Endothelial cell of umbilical vein (primary cell): ENCODE results near the gene CHRM2. TPM values are rescaled to one million over a fixed set of nuclear protein-coding genes. Genes with fewer than 3 reads are reported as not detected.

Source experiments
- BruUV-seq: library from RNA; stranded (reverse); fragments of 400-500 nt; replicated peaks from 2 replicates; lab custom pipeline; 2021; lab: Mats Ljungman, UMichigan
- CTCF ChIA-PET: fragments of 300-600, 350-600 bp; sonication (Branson Sonifier 250); formaldehyde crosslinking; loops from one replicate; lab custom pipeline; 2021; ENCODE audit warnings: antibody characterized with exemption, inconsistent platforms; lab: Charles Lee
- POLR2A ChIA-PET: fragments of 300-600, 350-600 bp; sonication (Branson Sonifier 250); formaldehyde crosslinking; loops from one replicate; lab custom pipeline; 2021; ENCODE audit warnings: antibody characterized with exemption, inconsistent platforms; lab: Charles Lee
- DNase-seq: peaks from one replicate; pipeline ENCODE4 v3.0.0-alpha.2; 2011; ENCODE audit warnings: low read depth, low spot score
- FAIRE-seq: peaks from 2 replicates; lab custom pipeline; 2011; peaks lifted over from hg19 to GRCh38; lab: Jason Lieb, UNC
- H2AFZ ChIP-seq: 2 replicates; pipeline ENCODE4 v1.6.0; 2012; ENCODE audit warnings: low read depth, low read length, control low read depth, inconsistent platforms
- H3K27ac ChIP-seq: 2 replicates; pipeline ENCODE4 v1.5.1; 2011; ENCODE audit warnings: low read depth, mild to moderate bottlenecking, control low read depth, low read length, moderate library complexity; ENCODE audit not compliant: insufficient read depth
- H3K27me3 ChIP-seq, 2 experiments: 2 replicates each; pipeline versions ENCODE4 v1.6.0 to v1.6.1; 2011; ENCODE audit warnings: low read length in 2 of 2, mixed read lengths in 1 of 2; ENCODE audit not compliant: control insufficient read depth in 2 of 2, insufficient read depth in 2 of 2
- H3K36me3 ChIP-seq, 2 experiments: 2 replicates in 1 of 2; 3 replicates in 1 of 2; pipeline ENCODE4 v1.5.1; 2011; ENCODE audit warnings: low read length in 2 of 2, mild to moderate bottlenecking in 1 of 2, moderate library complexity in 1 of 2; ENCODE audit not compliant: control insufficient read depth in 2 of 2, insufficient read depth in 2 of 2; ENCODE audit errors: extremely low read depth in 1 of 2
- H3K4me1 ChIP-seq: 3 replicates; pipeline ENCODE4 v1.5.1; 2011; ENCODE audit warnings: mild to moderate bottlenecking, low read length; ENCODE audit not compliant: control insufficient read depth, insufficient read depth; ENCODE audit errors: extremely low read depth
- H3K4me2 ChIP-seq: 2 replicates; pipeline ENCODE4 v1.6.1; 2011; ENCODE audit warnings: low read length, control low read depth, mixed read lengths; ENCODE audit not compliant: insufficient read depth
- H3K4me3 ChIP-seq, 3 experiments: fragments of 200-600 bp in 1 of 3; sonication (generic), shearing (Covaris generic) in 1 of 3; replicated peaks in 1 of 3; 2 replicates each; pipeline ENCODE4 v1.5.1; 2011 to 2016; ENCODE audit warnings: control low read depth in 3 of 3, low read length in 3 of 3, mild to moderate bottlenecking in 2 of 3, inconsistent platforms in 1 of 3, low read depth in 1 of 3, moderate library complexity in 1 of 3; ENCODE audit not compliant: insufficient read depth in 1 of 3
- H3K79me2 ChIP-seq: 2 replicates; pipeline ENCODE4 v1.6.0; 2012; ENCODE audit warnings: low read length, inconsistent platforms; ENCODE audit not compliant: control insufficient read depth, insufficient read depth
- H3K9ac ChIP-seq: replicated peaks from 2 replicates; pipeline ENCODE3; 2011; ENCODE audit warnings: low read length, control low read depth; ENCODE audit not compliant: insufficient read depth; ENCODE audit errors: extremely low read depth
- H3K9me1 ChIP-seq: replicated peaks from 3 replicates; pipeline ENCODE4 v1.6.0; 2011; ENCODE audit warnings: mild to moderate bottlenecking, low read length; ENCODE audit not compliant: control insufficient read depth, insufficient read depth; ENCODE audit errors: extremely low read depth
- H3K9me3 ChIP-seq: replicated peaks from 2 replicates; pipeline ENCODE4 v1.5.1; 2012; ENCODE audit warnings: low read length, inconsistent platforms; ENCODE audit not compliant: control insufficient read depth, insufficient read depth
- H4K20me1 ChIP-seq: replicated peaks from 2 replicates; pipeline ENCODE3; 2011; ENCODE audit warnings: mild to moderate bottlenecking, low read length; ENCODE audit not compliant: control insufficient read depth, insufficient read depth; ENCODE audit errors: extremely low read depth
- EZH2 ChIP-seq: IDR thresholded peaks from 2 replicates; pipeline ENCODE4 v1.6.1; 2012; ENCODE audit warnings: borderline replicate concordance, low read depth, mild to moderate bottlenecking, moderate library complexity, low read length, inconsistent platforms; ENCODE audit not compliant: severe bottlenecking
- FOS ChIP-seq: IDR thresholded peaks from 2 replicates; pipeline ENCODE4 v1.6.1; 2011; ENCODE audit warnings: mild to moderate bottlenecking, low read length, moderate library complexity, borderline replicate concordance; ENCODE audit not compliant: insufficient read depth
- GATA2 ChIP-seq: IDR thresholded peaks from 2 replicates; pipeline ENCODE4 v1.7.0; 2011; ENCODE audit warnings: low read depth, mild to moderate bottlenecking, moderate library complexity, mixed read lengths, low read length; ENCODE audit not compliant: insufficient read length, insufficient read depth
- JUN ChIP-seq: IDR thresholded peaks from 2 replicates; pipeline ENCODE4 v1.6.1; 2011; ENCODE audit warnings: borderline replicate concordance, low read depth; ENCODE audit not compliant: insufficient read length, insufficient read depth
- MAX ChIP-seq: IDR thresholded peaks from 2 replicates; pipeline ENCODE4 v1.6.1; 2011; ENCODE audit not compliant: insufficient read depth, insufficient read length
- MYC ChIP-seq: IDR thresholded peaks from one replicate; pipeline ENCODE4 v1.6.1; 2011; ENCODE audit warnings: mild to moderate bottlenecking, low read depth, low read length
- POLR2A ChIP-seq: IDR thresholded peaks from 2 replicates; pipeline ENCODE4 v1.6.1; 2012; ENCODE audit warnings: low read depth, mild to moderate bottlenecking, control low read depth, low read length
- POLR2AphosphoS5 ChIP-seq: IDR thresholded peaks from 2 replicates; pipeline ENCODE4 v1.6.1; 2012; ENCODE audit warnings: low read depth, mild to moderate bottlenecking, control low read depth, low read length, moderate library complexity; ENCODE audit not compliant: insufficient read depth
- dilution Hi-C: fragments of 300-500 bp; cut with MboI; formaldehyde crosslinking; loops from one replicate; pipeline ENCODE4 v1.15.0; 2019; ENCODE audit warnings: low sequenced_read_pairs; ENCODE audit not compliant: extremely low pct_ligation_motif_present
- intact Hi-C: fragments of 100-400 bp; cut with micrococcal nuclease; formaldehyde crosslinking; loops from one replicate; pipeline ENCODE4 v1.10.0; 2022
- polyA plus RNA-seq, 4 experiments: library from polyadenylated mRNA; depleted of rRNA in 3 of 4; stranded (reverse) in 3 of 4; unstranded in 1 of 4; fragments of >200 nt; gene quantifications; 2 replicates each; pipeline versions ENCODE4 v1.2.1 to v1.2.3, GENCODE V29; 2011 to 2012; ENCODE audit warnings: missing spikeins in 1 of 4
- total RNA-seq: library from RNA; stranded (reverse); gene quantifications from 2 replicates; pipeline ENCODE4 v1.2.3, GENCODE V29; 2021
- TF ChIP-seq, protein P1 (sequence below), 2 donors: IDR thresholded peaks; 1 replicate in 1 of 2; 2 replicates in 1 of 2; pipeline ENCODE4 v1.5.1; 2011; ENCODE audit warnings: low read length in 2 of 2, mild to moderate bottlenecking in 2 of 2, moderate library complexity in 2 of 2, control low read depth in 1 of 2, inconsistent platforms in 1 of 2, low read depth in 1 of 2; ENCODE audit not compliant: insufficient read depth in 1 of 2; ENCODE audit errors: extremely low read depth in 1 of 2

The CHRM2 gene
- total and polyA plus RNA-seq, 2 donors (not counting 3 experiments of a cell fraction or from before 2014, with no cell fraction given) = not detected

DNA sequence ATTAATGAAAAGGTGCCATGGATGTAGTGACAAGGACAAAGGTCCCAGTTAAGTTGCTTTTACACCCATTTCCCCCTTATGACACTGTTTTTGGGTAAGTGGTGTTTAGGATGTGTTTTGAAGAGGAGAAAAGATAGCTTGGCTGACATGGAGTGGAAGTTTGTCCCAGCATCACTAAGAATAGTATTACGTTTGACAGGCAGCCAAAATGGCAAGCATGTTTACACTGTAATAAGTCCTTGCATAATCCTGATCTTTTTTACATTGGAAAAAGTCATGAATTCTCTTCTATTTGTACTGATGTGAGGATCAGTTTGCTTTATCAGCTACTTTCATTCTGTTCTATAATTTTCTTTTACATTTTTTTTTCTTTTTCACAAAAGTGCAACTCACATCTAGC, 137.8 kb downstream of the CHRM2 start:
- intact Hi-C loops (no loop called here), dilution Hi-C loops (no loop called here)
- BruUV-seq = no TSS peak
- no peak overlapping the region for H3K27ac ChIP-seq
- H3K9me3 ChIP-seq = no peaks in the 10 kb centered on the region
- no peak overlapping the region for H2AFZ ChIP-seq
- H3K4me3 ChIP-seq = no peak overlapping the region
- no peak overlapping the region for H3K9ac ChIP-seq
- H3K36me3 ChIP-seq = no peaks in the 10 kb centered on the region
- TF ChIP-seq JUN = no peak
- TF ChIP-seq GATA2 = no peak
- no peak for TF ChIP-seq EZH2
- no peak for TF ChIP-seq FOS
- no peak for TF ChIP-seq POLR2AphosphoS5
- no peaks in the 10 kb centered on the region for H3K4me1 ChIP-seq
- H4K20me1 ChIP-seq = no peaks in the 10 kb centered on the region
- no peak for FAIRE-seq
- no peak for DNase-seq
- POLR2A ChIA-PET = no interaction called here
- no peaks in the 10 kb centered on the region for H3K9me1 ChIP-seq
- H3K79me2 ChIP-seq = no peaks in the 10 kb centered on the region
- no peaks in the 10 kb centered on the region for H3K27me3 ChIP-seq
- CTCF ChIA-PET = no interaction called here
- H3K4me2 ChIP-seq = no peak overlapping the region

GRCh38 chr7:137007001-137007694, 138.7 kb downstream of the CHRM2 start:
- dilution Hi-C loops (no loop called here), intact Hi-C loops (no loop called here)
- no peaks in the 10 kb centered on the region for H3K36me3 ChIP-seq
- no peaks in the 10 kb centered on the region for H3K9me3 ChIP-seq
- no TSS peak for BruUV-seq
- no peak overlapping the region for H3K4me3 ChIP-seq
- H3K9me1 ChIP-seq = no peaks in the 10 kb centered on the region
- TF ChIP-seq EZH2 (no peak), MYC (no peak), POLR2A (no peak), POLR2AphosphoS5 (no peak), JUN (no peak), GATA2 (no peak), MAX (no peak), FOS (no peak)
- TF ChIP-seq, protein P1, sequence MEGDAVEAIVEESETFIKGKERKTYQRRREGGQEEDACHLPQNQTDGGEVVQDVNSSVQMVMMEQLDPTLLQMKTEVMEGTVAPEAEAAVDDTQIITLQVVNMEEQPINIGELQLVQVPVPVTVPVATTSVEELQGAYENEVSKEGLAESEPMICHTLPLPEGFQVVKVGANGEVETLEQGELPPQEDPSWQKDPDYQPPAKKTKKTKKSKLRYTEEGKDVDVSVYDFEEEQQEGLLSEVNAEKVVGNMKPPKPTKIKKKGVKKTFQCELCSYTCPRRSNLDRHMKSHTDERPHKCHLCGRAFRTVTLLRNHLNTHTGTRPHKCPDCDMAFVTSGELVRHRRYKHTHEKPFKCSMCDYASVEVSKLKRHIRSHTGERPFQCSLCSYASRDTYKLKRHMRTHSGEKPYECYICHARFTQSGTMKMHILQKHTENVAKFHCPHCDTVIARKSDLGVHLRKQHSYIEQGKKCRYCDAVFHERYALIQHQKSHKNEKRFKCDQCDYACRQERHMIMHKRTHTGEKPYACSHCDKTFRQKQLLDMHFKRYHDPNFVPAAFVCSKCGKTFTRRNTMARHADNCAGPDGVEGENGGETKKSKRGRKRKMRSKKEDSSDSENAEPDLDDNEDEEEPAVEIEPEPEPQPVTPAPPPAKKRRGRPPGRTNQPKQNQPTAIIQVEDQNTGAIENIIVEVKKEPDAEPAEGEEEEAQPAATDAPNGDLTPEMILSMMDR (IDR thresholded peaks at IDR 0.05; ENCODE audit: extremely low read depth in 1 of 2, insufficient read depth in 1 of 2, low read depth in 1 of 2, low read length in 2 of 2) = no peak
- no peak overlapping the region for H3K9ac ChIP-seq
- no peak overlapping the region for H3K4me2 ChIP-seq
- H3K27ac ChIP-seq = no peak overlapping the region
- no peaks in the 10 kb centered on the region for H3K79me2 ChIP-seq
- H2AFZ ChIP-seq = no peak overlapping the region
- FAIRE-seq (no peak), DNase-seq (peak; percentile 4)
- H4K20me1 ChIP-seq = no peaks in the 10 kb centered on the region
- no peaks in the 10 kb centered on the region for H3K27me3 ChIP-seq
- H3K4me1 ChIP-seq = no peaks in the 10 kb centered on the region
- CTCF ChIA-PET = no interaction called here
- POLR2A ChIA-PET = no interaction called here
